ENCODE measurements around the gene KATNIP.

The KATNIP gene

DNA sequence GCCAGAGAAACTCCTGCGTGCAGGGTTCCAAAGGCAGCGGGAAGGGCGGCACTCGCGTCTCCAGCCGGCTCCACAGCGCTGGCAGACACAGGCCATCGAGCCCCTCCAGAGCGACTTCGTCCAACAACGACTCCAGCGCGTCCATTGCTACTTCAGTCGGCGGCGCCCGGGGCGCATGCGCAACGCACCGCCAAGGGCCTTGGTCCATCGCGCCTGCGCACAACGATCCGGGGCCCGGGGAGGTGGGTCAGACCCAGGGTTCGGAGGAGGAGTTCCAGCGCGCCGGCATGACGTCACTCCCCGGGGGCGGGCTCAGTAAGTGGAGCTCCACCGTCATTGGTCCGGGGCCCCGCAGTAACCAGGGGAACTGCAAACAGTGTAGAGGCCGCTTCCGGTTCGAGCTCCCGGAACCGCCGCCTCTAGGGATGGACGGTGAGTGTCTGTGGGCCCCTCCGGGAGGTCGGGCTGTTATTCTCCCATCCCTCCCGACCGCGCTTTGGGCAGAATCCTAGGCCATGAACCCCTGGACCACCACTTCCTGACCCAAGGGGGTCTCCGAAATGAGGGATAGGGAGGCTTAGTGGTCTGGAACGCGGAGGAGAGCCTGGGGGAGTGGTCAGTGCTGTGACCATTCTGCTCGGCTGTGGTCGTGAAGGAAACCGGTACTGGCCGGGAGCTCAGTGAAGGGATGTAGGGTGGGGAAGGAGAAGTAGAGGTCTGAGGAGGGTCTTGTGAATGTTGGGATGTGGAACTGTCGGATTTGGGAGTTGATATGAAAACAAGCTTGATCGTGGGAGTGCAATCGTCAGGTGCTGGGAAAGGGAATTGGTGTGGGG, at the start of gene KATNIP, which contains the start of gene GTF3C1:
KATNIP (plus strand) TSS at position 399 of the 836 bp plus-strand sequence; CDS start at position 426, 27 bp downstream.
GTF3C1 (minus strand) TSS at position 168 of the 836 bp plus-strand sequence; CDS start at position 145, 23 bp downstream.
- TF ChIP-seq GATA3 (IDR thresholded peaks at IDR 0.05; ENCODE audit: low read depth, low read length) (no peak), GATA2 (IDR thresholded peaks at IDR 0.05; ENCODE audit: low read depth, low read length) (no peak; the same call in 1 of the 2 replicates)

DNA sequence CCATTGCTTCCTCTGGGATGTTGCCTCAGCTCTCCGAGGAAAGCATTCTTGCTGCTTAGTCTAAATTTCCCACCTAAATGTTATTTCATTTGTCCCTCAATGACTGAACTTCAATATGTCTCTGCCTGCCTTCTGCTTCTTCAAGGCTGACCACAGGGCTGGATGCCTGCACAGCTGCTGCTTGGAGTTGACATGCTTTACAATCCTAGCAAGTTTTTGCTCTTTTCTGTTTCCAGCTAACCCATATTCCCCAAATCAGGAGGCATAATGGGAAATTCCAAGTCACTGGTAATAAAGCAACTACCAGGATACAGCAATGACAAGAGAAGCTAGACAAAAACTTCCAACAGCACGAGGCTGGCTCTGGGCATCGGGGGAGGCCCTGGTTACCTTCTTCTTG, 49.1 kb upstream of the KATNIP start:
- TF ChIP-seq GATA3 (IDR thresholded peaks at IDR 0.05; ENCODE audit: low read depth, low read length) (no peak), GATA2 (IDR thresholded peaks at IDR 0.05; ENCODE audit: low read depth, low read length) (no peak)

DNA sequence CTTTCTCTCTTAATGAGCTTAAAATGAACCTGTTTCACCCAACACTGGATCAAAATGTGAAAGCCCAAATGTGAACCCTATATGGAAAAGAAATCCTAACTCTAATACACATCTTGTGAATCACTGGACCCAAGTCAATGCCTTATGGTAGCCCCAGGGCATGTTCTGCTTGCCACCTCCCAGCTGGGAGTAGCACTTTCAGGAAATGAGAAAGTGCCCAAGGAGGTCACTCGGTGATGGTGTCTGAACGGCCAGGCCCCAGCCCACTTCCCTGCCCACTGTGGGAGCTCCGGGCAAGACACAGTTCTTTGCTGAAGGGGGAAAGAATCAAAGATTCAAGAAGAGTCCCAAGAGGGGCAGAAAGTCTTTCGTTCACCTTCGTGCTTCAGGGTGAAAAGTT, 46.3 kb upstream of the KATNIP start:
- TF ChIP-seq GATA2 (IDR thresholded peaks at IDR 0.05; ENCODE audit: low read depth, low read length) = no peak
- no peak for TF ChIP-seq GATA3 (IDR thresholded peaks at IDR 0.05; ENCODE audit: low read depth, low read length)

DNA sequence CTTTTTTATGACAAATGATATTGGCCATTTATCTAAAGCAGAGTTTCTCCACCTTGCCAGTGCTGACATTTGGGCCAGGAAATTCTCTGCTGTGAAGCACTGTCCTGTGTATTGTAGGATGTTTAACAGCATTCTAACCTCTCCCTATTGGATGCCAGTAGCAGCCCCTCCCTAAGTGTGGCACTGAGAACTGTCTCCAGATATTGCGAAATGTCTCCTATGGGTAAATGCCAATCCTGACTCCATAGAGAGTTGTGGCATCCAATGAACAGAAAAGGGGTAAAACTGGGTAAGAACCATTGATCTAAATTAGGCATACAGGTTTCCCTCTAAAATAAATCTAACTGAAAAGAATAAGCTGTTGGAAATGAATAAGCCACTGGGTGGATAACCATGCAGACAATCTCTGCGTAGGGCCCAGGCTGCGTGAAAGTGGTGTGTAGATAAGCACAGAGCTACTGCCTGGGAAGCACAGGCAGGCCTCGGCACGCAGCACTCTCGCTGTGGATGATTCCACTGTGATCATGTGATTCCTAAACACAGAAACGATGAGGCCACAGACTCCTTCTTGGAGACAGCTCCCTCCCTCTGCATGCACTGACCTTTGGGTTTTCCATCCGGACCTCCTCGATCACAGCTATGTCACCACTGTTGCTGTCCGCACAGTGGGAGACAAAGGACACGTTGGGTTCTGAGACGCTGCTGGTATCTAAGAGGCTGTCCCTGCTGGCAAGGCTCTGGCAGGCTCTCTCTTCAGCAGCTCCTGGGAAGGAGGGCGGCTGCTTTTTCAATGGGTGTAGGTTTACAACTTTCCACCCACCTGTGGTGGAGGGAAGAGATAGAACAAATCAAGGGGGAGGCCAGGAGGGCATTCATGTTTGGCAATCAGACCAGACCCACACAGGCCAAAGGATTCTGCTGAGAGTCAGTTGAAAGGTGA, 44.4 kb upstream of the KATNIP start:
- TF ChIP-seq GATA3 (IDR thresholded peaks at IDR 0.05; ENCODE audit: low read depth, low read length) = no peak
- no peak for TF ChIP-seq GATA2 (IDR thresholded peaks at IDR 0.05; ENCODE audit: low read depth, low read length)

DNA sequence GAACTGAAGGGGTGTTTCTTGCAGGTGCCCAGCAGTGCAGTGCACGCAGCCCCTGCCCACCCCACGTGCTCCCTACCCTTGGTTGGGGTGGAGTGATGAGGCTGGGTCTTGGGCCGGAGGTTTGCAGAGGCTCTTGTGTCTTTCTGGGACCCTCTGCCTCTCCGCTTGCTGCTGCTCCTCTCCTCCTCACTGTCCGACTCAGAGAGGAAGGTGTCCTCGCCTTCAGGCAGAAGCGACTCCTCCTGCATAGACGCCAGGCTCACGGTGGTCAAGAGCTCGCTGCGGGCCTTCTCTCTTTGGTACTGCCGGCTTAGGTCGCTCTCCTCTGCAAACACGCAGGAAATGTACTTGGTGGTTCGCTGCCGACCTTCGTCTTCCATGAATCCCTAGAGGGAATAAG, 43.2 kb upstream of the KATNIP start:
- TF ChIP-seq GATA3 (IDR thresholded peaks at IDR 0.05; ENCODE audit: low read depth, low read length) (no peak), GATA2 (IDR thresholded peaks at IDR 0.05; ENCODE audit: low read depth, low read length) (no peak)

DNA sequence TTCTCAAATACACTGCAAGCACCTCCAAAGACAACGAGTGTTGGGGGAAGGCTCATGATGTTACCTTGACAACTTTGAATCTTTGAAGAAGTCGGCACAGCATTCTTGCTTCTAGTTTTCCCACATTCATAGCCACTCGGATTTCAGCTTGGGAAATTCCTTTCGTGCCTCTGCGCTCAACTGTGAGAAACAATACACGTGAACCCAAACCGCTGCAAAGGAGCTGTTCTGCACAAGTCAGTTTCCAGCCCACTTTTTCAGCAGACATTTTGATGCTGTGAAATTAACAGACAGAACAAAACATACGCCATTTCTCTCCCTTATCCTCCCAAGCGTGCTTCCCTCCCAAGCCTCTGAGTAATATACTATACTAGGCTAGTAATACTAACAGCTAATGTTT, 41.5 kb upstream of the KATNIP start:
- TF ChIP-seq GATA3 (IDR thresholded peaks at IDR 0.05; ENCODE audit: low read depth, low read length) (no peak), GATA2 (IDR thresholded peaks at IDR 0.05; ENCODE audit: low read depth, low read length) (no peak)

DNA sequence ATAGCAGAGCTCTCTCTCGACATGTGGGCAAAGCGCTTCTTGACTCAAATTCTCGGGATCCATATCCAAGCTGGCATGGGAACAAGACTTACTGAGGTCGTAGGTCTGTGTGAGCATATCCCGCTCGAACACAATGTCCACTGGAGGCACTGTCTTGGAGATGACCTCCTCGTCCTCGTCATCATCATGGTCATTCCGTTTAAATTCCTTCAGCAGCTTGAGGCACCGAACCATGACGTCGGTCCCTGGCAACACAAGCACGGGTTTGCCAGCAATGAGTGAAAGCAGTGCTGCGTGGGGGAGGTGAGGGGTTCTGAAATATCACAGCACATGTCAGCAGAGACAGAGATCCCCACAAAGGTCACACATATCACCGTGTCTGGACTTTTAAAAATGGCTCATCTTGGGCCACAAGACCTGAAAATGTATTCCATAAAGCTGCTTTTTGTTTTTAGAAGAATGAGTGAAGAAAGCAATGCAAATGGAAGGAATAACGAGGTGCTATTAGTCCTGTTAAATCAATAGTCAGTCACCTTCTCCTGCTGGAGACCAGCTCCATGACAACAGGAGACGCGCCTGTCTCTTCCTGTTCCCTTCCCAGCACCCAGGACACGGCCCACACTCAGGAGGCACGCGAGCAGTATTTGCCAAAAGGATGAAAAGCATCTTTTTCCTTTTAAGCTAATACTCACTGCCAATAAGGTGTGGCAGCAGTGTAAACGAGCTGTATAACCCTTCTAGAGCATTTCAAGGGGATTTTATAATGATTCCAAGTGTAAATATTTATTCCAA, 38.1 kb upstream of the KATNIP start:
- TF ChIP-seq GATA3 (IDR thresholded peaks at IDR 0.05; ENCODE audit: low read depth, low read length) = no peak
- no peak for TF ChIP-seq GATA2 (IDR thresholded peaks at IDR 0.05; ENCODE audit: low read depth, low read length)

DNA sequence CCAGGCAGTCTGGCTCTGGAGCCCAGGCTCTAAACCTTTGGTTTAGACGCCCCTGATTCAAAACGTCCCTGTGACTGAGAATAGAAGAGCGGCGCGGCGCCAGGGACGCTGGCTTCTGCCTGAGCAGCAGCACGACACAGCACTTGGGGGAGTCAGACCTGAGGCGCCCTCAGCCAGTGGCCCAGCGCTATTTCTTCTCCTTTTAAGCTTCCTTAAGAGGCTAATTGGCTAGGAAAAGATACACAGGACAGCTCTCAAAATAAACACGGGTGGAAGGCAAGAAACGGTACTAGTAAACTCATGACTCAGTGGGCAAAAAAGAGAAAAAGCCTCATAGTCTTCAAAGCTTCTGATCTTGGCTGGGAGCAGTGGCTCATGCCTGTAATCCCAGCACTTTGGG, 35.1 kb upstream of the KATNIP start:
- no peak for TF ChIP-seq GATA2 (IDR thresholded peaks at IDR 0.05; ENCODE audit: low read depth, low read length)
- no peak for TF ChIP-seq GATA3 (IDR thresholded peaks at IDR 0.05; ENCODE audit: low read depth, low read length)

DNA sequence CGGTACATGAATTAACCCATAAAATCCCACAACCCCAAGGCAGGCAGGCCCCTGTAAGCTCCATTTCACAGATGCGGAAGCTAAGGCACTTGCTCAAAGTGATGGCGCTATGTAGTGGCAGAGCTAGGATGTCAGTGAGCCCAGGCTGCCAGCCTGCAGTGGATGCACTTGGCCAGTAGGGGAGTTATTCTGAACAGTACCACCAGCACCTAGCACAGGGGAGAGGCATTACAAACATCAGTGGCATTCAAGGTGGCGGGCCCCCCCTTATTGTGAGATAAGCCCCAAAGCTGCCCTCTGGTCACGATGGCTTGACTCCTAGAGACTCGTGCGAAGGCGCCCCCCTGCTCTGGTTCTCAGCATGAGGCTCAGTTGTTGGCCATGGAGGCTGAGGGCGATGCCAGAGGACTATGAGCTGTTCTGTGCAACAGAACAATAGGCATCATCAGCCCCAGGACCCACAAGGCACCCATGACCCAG, 34.0 kb upstream of the KATNIP start:
- TF ChIP-seq GATA2 (IDR thresholded peaks at IDR 0.05; ENCODE audit: low read depth, low read length) (no peak), GATA3 (IDR thresholded peaks at IDR 0.05; ENCODE audit: low read depth, low read length) (no peak)

DNA sequence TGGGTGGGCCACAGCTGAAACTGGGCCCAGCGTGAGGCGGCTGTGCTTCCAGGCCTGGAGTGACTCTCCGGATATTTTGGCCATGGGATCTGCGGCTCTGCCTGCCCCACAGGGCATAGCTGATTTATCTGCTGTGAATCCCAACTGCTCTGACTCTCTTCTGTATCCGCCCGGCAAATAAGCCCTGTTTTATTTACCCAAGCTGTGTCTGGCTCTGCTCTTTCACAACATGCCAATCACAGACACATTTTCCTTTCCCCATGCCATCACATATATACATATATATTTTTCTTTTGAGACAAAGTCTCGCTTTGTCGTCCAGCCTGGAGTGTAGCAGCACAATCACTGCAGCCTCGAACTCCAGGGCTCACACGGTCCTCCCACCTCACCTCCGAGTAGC, 33.6 kb upstream of the KATNIP start:
- no peak for TF ChIP-seq GATA2 (IDR thresholded peaks at IDR 0.05; ENCODE audit: low read depth, low read length)
- TF ChIP-seq GATA3 (IDR thresholded peaks at IDR 0.05; ENCODE audit: low read depth, low read length) = no peak

DNA sequence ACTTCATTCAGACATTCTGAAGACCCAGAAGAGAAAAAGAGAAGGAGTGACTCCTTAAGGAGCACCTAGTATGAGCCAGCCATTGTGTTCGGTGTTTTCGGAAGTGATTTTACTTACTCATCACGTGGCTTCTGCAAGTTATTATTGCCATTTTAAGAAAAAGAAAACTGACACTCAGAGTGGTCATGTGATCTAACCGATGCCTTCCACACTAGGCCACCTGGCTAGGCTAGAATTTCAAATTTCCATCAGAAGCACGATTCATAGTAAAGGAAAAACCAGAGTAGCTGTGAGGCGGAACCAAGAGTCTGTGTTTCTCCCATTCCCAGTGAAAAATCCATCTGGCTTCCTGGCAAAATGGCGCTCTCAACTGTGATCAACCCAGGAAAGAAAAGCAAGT, 32.3 kb upstream of the KATNIP start:
- TF ChIP-seq GATA3 (IDR thresholded peaks at IDR 0.05; ENCODE audit: low read depth, low read length) (no peak), GATA2 (IDR thresholded peaks at IDR 0.05; ENCODE audit: low read depth, low read length) (no peak)

DNA sequence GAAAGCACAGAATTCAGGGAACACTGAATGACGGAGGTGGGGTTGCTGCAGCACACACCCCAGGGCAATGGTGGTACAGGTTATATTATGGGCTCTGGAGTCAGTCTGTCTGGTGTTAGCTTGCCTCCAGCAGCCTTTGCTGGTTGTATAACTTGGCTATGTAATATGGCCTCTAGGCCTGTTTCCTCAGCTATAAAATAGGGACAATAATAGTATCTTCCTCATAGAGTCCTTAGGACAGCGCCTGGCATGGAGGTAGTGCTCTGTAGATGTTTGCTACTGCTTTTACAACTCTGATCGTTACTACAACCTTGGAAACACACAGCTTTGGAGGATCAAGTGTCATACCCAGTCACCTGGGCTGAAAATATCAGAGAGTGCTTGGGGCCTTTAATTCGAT, 31.7 kb upstream of the KATNIP start:
- no peak for TF ChIP-seq GATA2 (IDR thresholded peaks at IDR 0.05; ENCODE audit: low read depth, low read length)
- no peak for TF ChIP-seq GATA3 (IDR thresholded peaks at IDR 0.05; ENCODE audit: low read depth, low read length)

DNA sequence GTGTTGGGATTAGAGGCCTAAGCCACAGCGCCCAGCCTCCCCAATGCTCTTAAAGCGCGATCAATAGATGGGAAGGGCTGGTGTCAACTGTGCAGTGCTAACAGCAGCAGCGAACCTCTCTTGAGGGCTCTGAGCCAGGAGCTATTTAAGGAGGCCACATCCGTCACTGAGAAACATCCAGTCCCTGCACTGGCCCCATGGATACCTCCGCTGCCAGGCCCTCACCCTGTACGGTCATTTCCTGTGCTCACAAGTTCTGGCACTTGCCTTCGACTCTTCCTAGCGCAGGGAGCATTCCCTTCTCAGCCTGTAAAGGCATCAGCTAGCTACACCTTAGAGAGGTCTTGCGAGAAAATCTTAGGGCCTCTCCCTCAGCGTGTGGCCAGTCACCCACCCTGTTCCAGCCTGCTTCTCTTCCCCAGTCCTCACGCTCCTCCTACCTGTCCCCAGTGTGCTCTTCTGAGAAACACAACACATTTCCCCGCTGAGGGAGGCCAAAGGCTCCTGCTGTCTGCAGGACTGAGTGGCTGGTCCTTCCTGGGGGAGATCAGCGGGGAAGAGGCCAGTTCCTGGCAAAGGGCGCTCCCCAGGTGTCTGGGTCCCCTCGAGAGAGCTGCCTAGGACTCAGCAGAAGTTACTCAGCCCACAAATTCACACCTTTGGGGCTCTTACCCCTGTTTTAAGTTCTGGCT, 28.8 kb upstream of the KATNIP start:
- TF ChIP-seq GATA2 (IDR thresholded peaks at IDR 0.05; ENCODE audit: low read depth, low read length) (no peak), GATA3 (IDR thresholded peaks at IDR 0.05; ENCODE audit: low read depth, low read length) (no peak)

All from SH-SY5Y (cell line).